PC-3 (cell line): ENCODE data around the gene RNF39. TPM values are rescaled to one million over a fixed set of nuclear protein-coding genes. Genes with fewer than 3 reads are reported as not detected.
A peak's percentile ranks its signal among the peaks of the same experiment; 100 is the strongest.

Experiments used
- ATAC-seq: fragments of 200-7000 bp; cut with Tn5 transposase; 2 replicates; pipeline ENCODE4 v1.9.1; 2020; ENCODE audit warnings: mild to moderate bottlenecking, moderate library complexity
- BruUV-seq: library from RNA; stranded (reverse); fragments of 400-500 nt; replicated peaks from 2 replicates; lab custom pipeline; 2021; lab: Mats Ljungman, UMichigan
- CTCF ChIA-PET: fragments of 300-600 bp; sonication (Branson Sonifier 250); formaldehyde crosslinking; loops from one replicate; lab custom pipeline; 2022; ENCODE audit warnings: antibody characterized with exemption; lab: Charles Lee
- POLR2A ChIA-PET: fragments of 300-600 bp; sonication (Branson Sonifier 250); formaldehyde crosslinking; loops from one replicate; lab custom pipeline; 2022; ENCODE audit warnings: antibody characterized with exemption; ENCODE audit not compliant: unreplicated experiment; lab: Charles Lee
- DNase-seq: peaks from one replicate; pipeline ENCODE4 v3.0.0-alpha.2; 2015
- H2AFZ ChIP-seq: fragments of 300-600 bp; sonication (generic); 2 replicates; pipeline ENCODE4 v1.6.0; 2016; ENCODE audit warnings: antibody characterized with exemption, low read length
- H3F3A ChIP-seq: fragments of 300-600 bp; sonication (generic); one replicate; pipeline ENCODE4 v1.6.0; 2017; ENCODE audit warnings: antibody characterized with exemption, low read length, control low read depth, mild to moderate bottlenecking; ENCODE audit not compliant: unreplicated experiment
- H3K27ac ChIP-seq: fragments of 300-600 bp; sonication (generic); 2 replicates; pipeline ENCODE4 v1.5.1; 2016; ENCODE audit warnings: mild to moderate bottlenecking, low read length
- H3K27me3 ChIP-seq: fragments of 300-600 bp; sonication (generic); 2 replicates; pipeline ENCODE4 v1.6.1; 2016; ENCODE audit warnings: low read length, mixed read lengths
- H3K36me3 ChIP-seq: fragments of 300-600 bp; sonication (generic); 2 replicates; pipeline ENCODE4 v1.6.1; 2016; ENCODE audit warnings: low read depth, mixed run types, low read length, mixed read lengths
- H3K4me1 ChIP-seq: fragments of 300-600 bp; sonication (generic); 2 replicates; pipeline ENCODE4 v1.5.1; 2016; ENCODE audit warnings: low read length; ENCODE audit not compliant: insufficient read depth
- H3K4me2 ChIP-seq: fragments of 300-600 bp; sonication (generic); 2 replicates; pipeline ENCODE4 v1.6.0; 2016; ENCODE audit warnings: low read length
- H3K4me3 ChIP-seq: fragments of 300-600 bp; sonication (generic); 2 replicates; pipeline ENCODE4 v1.5.1; 2016; ENCODE audit warnings: mild to moderate bottlenecking, low read length, mixed read lengths
- H3K79me2 ChIP-seq: fragments of 300-600 bp; sonication (generic); 2 replicates; pipeline ENCODE4 v1.6.1; 2017; ENCODE audit warnings: low read length, mixed read lengths
- H3K9ac ChIP-seq: fragments of 300-600 bp; sonication (generic); 2 replicates; pipeline ENCODE4 v1.6.0; 2016; ENCODE audit warnings: mild to moderate bottlenecking, low read length
- H3K9me2 ChIP-seq: fragments of 300-600 bp; sonication (generic); replicated peaks from 2 replicates; pipeline ENCODE4 v1.6.1; 2016; ENCODE audit warnings: mixed run types, low read length, mixed read lengths
- H3K9me3 ChIP-seq: fragments of 300-600 bp; sonication (generic); 2 replicates; pipeline ENCODE4 v1.6.1; 2016; ENCODE audit warnings: low read length, mixed read lengths
- H4K20me1 ChIP-seq: fragments of 300-600 bp; sonication (generic); 2 replicates; pipeline ENCODE4 v1.6.1; 2016; ENCODE audit warnings: low read length, mixed read lengths
- CTCF ChIP-seq: fragments of 300-600 bp; sonication (generic); conservative IDR thresholded peaks from 2 replicates; pipeline ENCODE4 v1.5.1; 2017; ENCODE audit warnings: antibody characterized with exemption, low read depth, mild to moderate bottlenecking, low read length
- EZH2 ChIP-seq: fragments of 300-600 bp; sonication (generic); IDR thresholded peaks from one replicate; pipeline ENCODE4 v1.6.1; 2017; ENCODE audit warnings: antibody characterized with exemption, mild to moderate bottlenecking, low read length; ENCODE audit not compliant: unreplicated experiment
- EZH2phosphoT487 ChIP-seq: fragments of 300-600 bp; sonication (generic); IDR thresholded peaks from 2 replicates; pipeline ENCODE4 v1.6.1; 2018; ENCODE audit warnings: mild to moderate bottlenecking, antibody characterized with exemption, low read length, borderline replicate concordance
- intact Hi-C: fragments of 100-400 bp; cut with micrococcal nuclease; formaldehyde crosslinking; loops from 2 replicates; pipeline ENCODE4 v1.9.0; 2023
- total RNA-seq: library from RNA; depleted of rRNA; stranded (reverse); fragments of >200 nt; gene quantifications from 2 replicates; pipeline ENCODE4 v1.2.3, GENCODE V29; 2014

RNF39 gene
- total RNA-seq, 1 experiment from 2014 or later, result 2.0 TPM

DNA sequence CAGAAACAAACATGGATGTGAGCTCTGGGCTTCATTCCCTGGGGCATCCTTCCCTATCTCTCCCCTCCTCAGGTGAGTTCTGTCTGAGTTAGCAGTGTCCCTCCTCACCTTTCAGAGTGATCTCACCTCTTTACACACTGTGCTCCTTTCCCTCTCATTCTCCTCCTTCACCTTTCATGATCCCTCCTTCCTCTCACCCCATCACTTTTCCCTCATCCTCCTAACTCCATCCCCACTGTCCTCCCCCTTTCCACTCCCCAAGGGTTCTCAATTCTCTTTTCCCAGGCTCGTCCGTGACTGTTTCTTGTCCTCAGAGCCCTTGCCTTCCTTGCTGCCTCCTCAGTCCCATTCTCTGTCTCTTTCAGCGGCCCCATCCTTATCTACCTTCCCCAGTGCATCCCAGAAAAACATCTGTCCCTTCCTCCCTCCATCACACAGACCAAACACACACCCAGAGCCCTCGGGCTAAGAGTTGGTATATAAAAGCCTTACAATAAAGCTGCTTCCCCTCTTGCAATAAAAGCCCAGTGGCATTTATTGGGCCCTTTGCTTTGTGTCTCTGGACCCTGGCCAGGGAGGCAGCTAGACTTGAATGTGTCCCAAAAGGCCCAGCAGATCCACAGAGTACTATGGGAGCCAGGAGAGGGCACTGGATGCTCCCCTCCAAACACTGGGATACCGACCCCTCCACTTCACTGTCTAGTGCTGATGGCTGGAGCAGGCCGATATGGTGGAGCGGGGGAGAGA lies 1.9 kb downstream of the RNF39 start:
- Histone ChIP-seq H3K4me1 (peaks cover 32% of the 10 kb centered on the region), H3F3A (no peaks in the 10 kb centered on the region), H3K79me2 (peaks cover 1% of the 10 kb centered on the region), H3K27ac (no peak overlapping the region), H3K36me3 (no peaks in the 10 kb centered on the region), H3K9me2 (no peaks in the 10 kb centered on the region), H4K20me1 (no peaks in the 10 kb centered on the region), H3K4me3 (peak overlapping the region; percentile 75; the same call in 1 of the 2 replicates), H3K9ac (no peak overlapping the region), H3K9me3 (no peaks in the 10 kb centered on the region), H3K27me3 (0 out of 2 replicates have a peak, but pooled peaks cover 3% of the 10 kb centered on the region), H2AFZ (no peak overlapping the region), H3K4me2 (peak overlapping the region; percentile 99)
- ChIA-PET POLR2A (no interaction called here), CTCF (no interaction called here)
- BruUV-seq, result no TSS peak
- DNase-seq, result peak; percentile 16
- intact Hi-C loops, result loop anchor here (2.0 kb wide), 1 partner anchor 27 kb away; no protein-coding TSS in a partner anchor
- no peak for ATAC-seq
- TF ChIP-seq EZH2 (no peak), EZH2phosphoT487 (no peak), CTCF (no peak)

- no peak overlapping the region for H3K9ac ChIP-seq
- H2AFZ ChIP-seq, result no peak overlapping the region
- no peak overlapping the region for H3K27ac ChIP-seq
- H3K36me3 ChIP-seq, result no peaks in the 10 kb centered on the region
- H3K4me1 ChIP-seq, result peaks cover 41% of the 10 kb centered on the region
- no peak for TF ChIP-seq EZH2phosphoT487
- H3K79me2 ChIP-seq, result peaks cover 16% of the 10 kb centered on the region
- no peaks in the 10 kb centered on the region for H3K9me2 ChIP-seq
- no TSS peak for BruUV-seq
- CTCF ChIA-PET, result no interaction called here
- H3K4me3 ChIP-seq, result no peak overlapping the region
- ATAC-seq (no peak), DNase-seq (no peak)
- no peaks in the 10 kb centered on the region for H4K20me1 ChIP-seq
- intact Hi-C loops, result no loop called here
- H3K9me3 ChIP-seq, result no peaks in the 10 kb centered on the region
- H3F3A ChIP-seq, result no peaks in the 10 kb centered on the region
- H3K4me2 ChIP-seq, result no peak overlapping the region
- H3K27me3 ChIP-seq, result 0 out of 2 replicates have a peak, but pooled peaks cover 3% of the 10 kb centered on the region
- POLR2A ChIA-PET, result no interaction called here
Measured at GRCh38 chr6:30071858-30072257, 3.7 kb downstream of the RNF39 start.

DNA sequence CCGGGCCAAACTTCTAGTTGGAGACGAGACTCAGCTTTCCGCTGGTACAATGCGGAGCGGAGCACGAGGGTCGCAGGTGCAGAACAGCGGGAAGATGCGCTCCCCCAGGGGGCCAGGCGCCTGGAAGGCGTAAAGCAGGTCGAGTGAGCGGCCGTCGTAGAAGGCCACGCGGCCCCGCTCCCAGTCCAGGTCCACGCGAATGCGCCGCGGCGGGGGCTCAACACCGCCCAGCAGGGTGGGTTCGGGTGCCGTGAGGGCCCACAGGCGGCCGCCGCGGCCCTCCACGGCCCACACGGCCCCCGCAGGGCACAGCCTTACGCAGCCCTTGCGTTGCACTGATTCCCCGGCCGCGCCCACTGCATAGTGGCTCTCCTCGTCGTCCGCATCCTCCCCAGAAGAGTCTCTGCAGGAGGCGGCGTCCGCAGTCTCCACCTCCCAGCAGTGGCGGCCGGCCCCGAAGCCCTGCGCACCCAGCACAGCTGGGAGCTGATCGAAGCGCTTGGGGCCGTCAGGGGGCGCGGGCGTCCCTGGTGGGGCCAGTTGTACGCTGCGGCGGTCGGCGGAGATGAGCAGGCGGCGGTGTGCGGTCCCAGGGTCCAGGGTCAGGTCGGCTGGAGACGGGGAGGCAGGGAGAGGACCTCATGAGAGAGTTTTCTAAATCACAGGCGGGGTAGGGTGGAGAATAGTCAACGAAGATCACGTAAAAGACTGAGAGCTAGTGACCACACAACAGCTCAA lies 4.3 kb downstream of the RNF39 start:
- BruUV-seq, result no TSS peak
- Histone ChIP-seq H3K9ac (no peak overlapping the region), H3K36me3 (no peaks in the 10 kb centered on the region), H3K27ac (no peak overlapping the region), H3K79me2 (peaks cover 16% of the 10 kb centered on the region), H4K20me1 (no peaks in the 10 kb centered on the region), H3K9me2 (no peaks in the 10 kb centered on the region), H3K27me3 (0 out of 2 replicates have a peak, but pooled peaks cover 3% of the 10 kb centered on the region), H3K4me3 (no peak overlapping the region), H2AFZ (no peak overlapping the region), H3K4me2 (no peak overlapping the region), H3F3A (no peaks in the 10 kb centered on the region), H3K4me1 (peaks cover 37% of the 10 kb centered on the region), H3K9me3 (no peaks in the 10 kb centered on the region)
- TF ChIP-seq EZH2 (no peak), EZH2phosphoT487 (no peak), CTCF (no peak)
- ChIA-PET CTCF (no interaction called here), POLR2A (no interaction called here)
- ATAC-seq, result no peak
- DNase-seq, result no peak
- intact Hi-C loops, result no loop called here
